IMR-90 (cell line): ENCODE results near the gene ADCY9.

ENCODE experiments used
- BHLHE40 ChIP-seq: fragments of 150-350 bp; IDR thresholded peaks from 2 replicates; pipeline ENCODE4 v1.6.1; 2016; ENCODE audit warnings: mild to moderate bottlenecking, low read depth, low read length
- CEBPB ChIP-seq: IDR thresholded peaks from 2 replicates; pipeline ENCODE4 v1.6.1; 2012; ENCODE audit warnings: low read depth, low read length, improper control_type of control experiment
- CHD1 ChIP-seq: IDR thresholded peaks from 2 replicates; pipeline ENCODE4 v1.6.1; 2012; ENCODE audit warnings: low read depth, low read length, improper control_type of control experiment
- CTCF ChIP-seq: conservative IDR thresholded peaks from 2 replicates; pipeline ENCODE4 v1.5.1; 2012; ENCODE audit warnings: mild to moderate bottlenecking, low read depth, low read length, improper control_type of control experiment
- ELK1 ChIP-seq: fragments of 150-350 bp; IDR thresholded peaks from 2 replicates; pipeline ENCODE4 v1.6.1; 2016; ENCODE audit warnings: low read depth, mild to moderate bottlenecking, low read length, moderate library complexity, borderline replicate concordance
- FOS ChIP-seq: fragments of 150-350 bp; IDR thresholded peaks from 2 replicates; pipeline ENCODE4 v1.6.1; 2016; ENCODE audit warnings: low read depth, low read length
- NFE2L2 ChIP-seq: fragments of 150-350 bp; IDR thresholded peaks from 2 replicates; pipeline ENCODE4 v1.6.1; 2016; ENCODE audit warnings: low read depth, mild to moderate bottlenecking, low read length
- POLR2A ChIP-seq: IDR thresholded peaks from 2 replicates; pipeline ENCODE4 v1.6.1; 2012; ENCODE audit warnings: mild to moderate bottlenecking, low read depth, low read length
- RAD21 ChIP-seq: IDR thresholded peaks from 2 replicates; pipeline ENCODE4 v1.6.1; 2012; ENCODE audit warnings: low read length, improper control_type of control experiment
- RCOR1 ChIP-seq: IDR thresholded peaks from 2 replicates; pipeline ENCODE4 v1.6.1; 2012; ENCODE audit warnings: mild to moderate bottlenecking, low read length, improper control_type of control experiment; ENCODE audit not compliant: insufficient replicate concordance
- RFX5 ChIP-seq: IDR thresholded peaks from 2 replicates; pipeline ENCODE4 v1.8.0; 2012; ENCODE audit warnings: low read depth, mild to moderate bottlenecking, low read length, moderate library complexity
- USF2 ChIP-seq: fragments of 150-350 bp; IDR thresholded peaks from 2 replicates; pipeline ENCODE4 v1.6.1; 2017; ENCODE audit warnings: mild to moderate bottlenecking, antibody characterized with exemption, low read length, low read depth

GRCh38 chr16:3963203-3963602 is 153.0 kb downstream of the ADCY9 start:
- TF ChIP-seq CTCF, result no peak
- TF ChIP-seq RFX5, result no peak
- no peak for TF ChIP-seq USF2
- TF ChIP-seq CEBPB, result no peak
- no peak for TF ChIP-seq FOS
- no peak for TF ChIP-seq RAD21
- TF ChIP-seq POLR2A, result no peak
- TF ChIP-seq BHLHE40, result no peak
- no peak for TF ChIP-seq ELK1
- no peak for TF ChIP-seq NFE2L2
- no peak for TF ChIP-seq CHD1
- no peak for TF ChIP-seq RCOR1
